ENCODE measurements around the gene FAM13A.

The FAM13A gene

DNA sequence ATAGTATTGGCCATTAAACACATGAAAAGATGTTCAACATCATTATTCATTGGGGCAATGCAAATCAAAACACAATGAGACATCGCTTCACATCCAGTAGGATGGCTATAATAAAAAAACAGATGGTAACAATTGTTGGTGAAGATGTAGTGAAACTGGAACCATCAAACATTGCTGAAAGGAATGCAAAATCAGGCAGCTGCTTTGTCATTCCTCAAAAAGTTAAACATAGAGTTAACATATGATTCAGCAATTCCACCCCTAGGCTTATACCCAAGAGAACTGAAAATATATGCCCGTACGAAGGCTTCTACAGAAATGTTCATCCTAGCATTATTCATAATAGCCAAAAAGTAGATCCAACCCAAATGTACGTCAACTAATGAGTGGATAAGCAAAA is 215.3 kb downstream of the FAM13A start:
- no peaks in the 10 kb centered on the region for H3K27me3 ChIP-seq
- H3K4me1 ChIP-seq, result no peaks in the 10 kb centered on the region

DNA sequence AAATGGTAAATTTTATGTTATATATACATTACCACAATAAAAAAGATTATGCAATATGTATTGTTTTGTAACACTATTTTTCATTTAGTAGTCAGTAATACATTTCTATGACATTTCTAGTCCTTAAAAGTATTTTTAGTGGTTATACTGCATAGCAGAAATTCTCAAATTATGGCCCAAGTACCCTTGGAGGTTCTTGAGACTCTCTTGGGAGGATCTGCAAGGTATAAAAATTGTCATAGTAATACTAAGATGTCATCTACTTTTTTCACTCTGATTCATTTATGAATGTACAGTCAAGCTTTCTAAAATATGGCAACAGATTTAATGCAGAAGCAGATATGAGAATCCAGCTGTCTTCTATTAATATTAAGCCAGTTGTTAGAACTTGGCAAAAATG is 220.8 kb downstream of the FAM13A start:
- H3K9ac ChIP-seq, result no peak overlapping the region
- no peaks in the 10 kb centered on the region for H3K27me3 ChIP-seq
- H4K20me1 ChIP-seq, result no peaks in the 10 kb centered on the region
- no peak overlapping the region for H3K27ac ChIP-seq
- H3K36me3 ChIP-seq, result no peaks in the 10 kb centered on the region
- TF ChIP-seq Cebpa-rat (IDR thresholded peaks at IDR 0.05), result no peak
- H3K4me2 ChIP-seq, result no peak overlapping the region
- H3K4me3 ChIP-seq, result no peak overlapping the region
- H3K4me1 ChIP-seq, result no peaks in the 10 kb centered on the region
- H3K9me3 ChIP-seq, result no peaks in the 10 kb centered on the region

More for the DNA sequence above, 215.3 kb downstream of the FAM13A start:
- Histone ChIP-seq H3K4me2 (no peak overlapping the region), H4K20me1 (no peaks in the 10 kb centered on the region), H3K9me3 (no peaks in the 10 kb centered on the region), H3K4me3 (no peak overlapping the region), H3K9ac (no peak overlapping the region), H3K36me3 (no peaks in the 10 kb centered on the region), H3K27ac (no peak overlapping the region)
- TF ChIP-seq Cebpa-rat (IDR thresholded peaks at IDR 0.05), result no peak

GRCh38 chr4:88831031-88831430 is 226.0 kb downstream of the FAM13A start:
- no peak overlapping the region for H3K4me2 ChIP-seq
- no peaks in the 10 kb centered on the region for H3K4me1 ChIP-seq
- no peak for TF ChIP-seq Cebpa-rat (IDR thresholded peaks at IDR 0.05)
- no peak overlapping the region for H3K9ac ChIP-seq
- no peaks in the 10 kb centered on the region for H3K36me3 ChIP-seq
- H3K27me3 ChIP-seq, result no peaks in the 10 kb centered on the region
- no peak overlapping the region for H3K27ac ChIP-seq
- no peaks in the 10 kb centered on the region for H3K9me3 ChIP-seq
- no peaks in the 10 kb centered on the region for H4K20me1 ChIP-seq
- no peak overlapping the region for H3K4me3 ChIP-seq

DNA sequence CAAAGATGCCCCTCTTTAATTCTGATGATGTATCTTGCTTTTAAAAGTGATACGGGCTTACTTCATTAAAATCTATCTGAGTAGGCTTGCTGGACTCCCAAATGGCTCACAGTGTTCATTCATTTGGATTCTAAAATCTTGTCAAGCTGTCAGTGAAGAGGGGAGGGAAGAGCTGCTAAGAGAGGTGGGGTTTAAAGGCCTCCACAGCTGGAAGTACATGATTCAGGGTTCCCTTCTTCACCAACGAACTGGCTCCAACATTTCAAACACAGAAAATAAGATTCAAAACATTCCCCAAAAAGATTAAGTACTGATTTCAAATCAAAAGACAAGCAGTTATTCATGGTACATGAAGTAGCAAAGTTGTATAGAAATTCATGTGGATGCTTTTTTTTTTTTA is 226.4 kb downstream of the FAM13A start:
- H3K36me3 ChIP-seq, result no peaks in the 10 kb centered on the region
- TF ChIP-seq Cebpa-rat (IDR thresholded peaks at IDR 0.05), result no peak
- H3K27me3 ChIP-seq, result no peaks in the 10 kb centered on the region
- no peak overlapping the region for H3K27ac ChIP-seq
- no peaks in the 10 kb centered on the region for H4K20me1 ChIP-seq
- H3K9ac ChIP-seq, result no peak overlapping the region
- H3K9me3 ChIP-seq, result no peaks in the 10 kb centered on the region
- no peak overlapping the region for H3K4me3 ChIP-seq
- no peaks in the 10 kb centered on the region for H3K4me1 ChIP-seq
- no peak overlapping the region for H3K4me2 ChIP-seq

DNA sequence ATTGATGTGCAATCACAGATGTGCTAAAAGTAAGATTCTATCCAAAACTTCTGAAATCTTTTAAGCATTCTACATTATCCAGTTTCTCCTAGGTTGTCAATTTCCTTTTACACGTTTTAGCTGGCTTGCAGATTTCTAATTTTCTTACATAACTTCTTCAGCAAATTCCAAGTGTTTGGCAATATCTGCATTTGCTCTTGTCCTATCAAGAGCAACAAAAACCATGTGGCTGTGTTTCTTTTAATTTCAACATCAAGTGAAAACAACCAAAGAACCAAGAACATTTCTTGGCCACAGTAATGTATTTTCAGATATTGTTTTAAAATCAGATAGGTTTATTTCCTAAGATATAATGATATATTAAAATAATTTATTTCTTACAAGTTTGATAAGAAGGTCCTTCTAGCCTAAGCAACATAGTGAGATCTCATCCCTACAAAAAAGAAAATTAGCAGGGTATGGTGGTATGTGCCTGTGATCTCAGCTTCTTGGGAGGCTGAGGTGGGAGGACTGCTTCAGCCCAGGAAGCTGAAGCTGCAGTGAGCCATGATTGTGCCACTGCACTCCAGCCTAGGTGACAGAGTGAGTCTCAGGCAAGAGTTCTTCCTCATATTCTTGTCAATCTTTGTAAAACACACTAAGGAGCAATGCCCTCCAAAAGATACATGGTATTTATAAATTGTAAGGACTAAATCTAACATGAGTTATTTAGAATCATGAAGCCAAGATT is 228.0 kb downstream of the FAM13A start:
- Histone ChIP-seq H3K27ac (no peak overlapping the region), H3K9ac (no peak overlapping the region), H3K27me3 (no peaks in the 10 kb centered on the region), H3K4me3 (no peak overlapping the region), H3K4me1 (no peaks in the 10 kb centered on the region; the same call in 1 of the 2 replicates), H3K4me2 (no peak overlapping the region), H4K20me1 (no peaks in the 10 kb centered on the region), H3K36me3 (no peaks in the 10 kb centered on the region), H3K9me3 (no peaks in the 10 kb centered on the region)
- TF ChIP-seq Cebpa-rat (IDR thresholded peaks at IDR 0.05), result no peak

DNA sequence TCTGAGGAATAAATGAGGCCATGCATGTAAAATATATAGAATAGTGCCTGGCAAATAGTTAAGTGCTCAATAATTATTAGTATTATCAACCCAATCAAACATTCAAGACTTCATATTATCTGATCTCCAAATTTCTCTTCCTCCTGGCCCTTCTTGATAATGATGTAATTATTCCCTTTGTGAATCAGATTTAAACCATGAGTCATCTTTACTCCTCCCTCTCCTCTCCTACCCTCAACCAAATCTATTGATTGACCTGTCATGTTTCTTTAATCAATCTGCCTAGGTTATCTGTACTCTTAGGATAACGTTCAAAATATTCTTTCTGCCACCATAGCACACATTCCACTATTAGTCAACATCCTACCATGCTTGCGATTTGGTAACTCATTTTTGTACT is 229.5 kb downstream of the FAM13A start:
- H3K36me3 ChIP-seq, result no peaks in the 10 kb centered on the region
- H4K20me1 ChIP-seq, result no peaks in the 10 kb centered on the region
- peaks cover 15% of the 10 kb centered on the region for H3K4me1 ChIP-seq
- H3K4me3 ChIP-seq, result no peak overlapping the region
- no peak overlapping the region for H3K27ac ChIP-seq
- TF ChIP-seq Cebpa-rat (IDR thresholded peaks at IDR 0.05), result no peak
- no peak overlapping the region for H3K9ac ChIP-seq
- H3K27me3 ChIP-seq, result no peaks in the 10 kb centered on the region
- no peak overlapping the region for H3K4me2 ChIP-seq
- no peaks in the 10 kb centered on the region for H3K9me3 ChIP-seq

- H3K4me3 ChIP-seq, result no peak overlapping the region
- H3K9ac ChIP-seq, result no peak overlapping the region
- no peaks in the 10 kb centered on the region for H4K20me1 ChIP-seq
- no peak for TF ChIP-seq Cebpa-rat (IDR thresholded peaks at IDR 0.05)
- H3K27me3 ChIP-seq, result no peaks in the 10 kb centered on the region
- H3K4me2 ChIP-seq, result no peak overlapping the region
- no peaks in the 10 kb centered on the region for H3K9me3 ChIP-seq
- no peak overlapping the region for H3K27ac ChIP-seq
- peaks cover 15% of the 10 kb centered on the region for H3K4me1 ChIP-seq
- H3K36me3 ChIP-seq, result no peaks in the 10 kb centered on the region
Observed at GRCh38 chr4:88826771-88827170, 230.2 kb downstream of the FAM13A start.

GRCh38 chr4:88825931-88826330 is 231.1 kb downstream of the FAM13A start:
- Histone ChIP-seq H3K4me3 (no peak overlapping the region), H3K36me3 (no peaks in the 10 kb centered on the region), H3K27ac (no peak overlapping the region), H3K27me3 (no peaks in the 10 kb centered on the region), H3K9ac (no peak overlapping the region), H3K9me3 (no peaks in the 10 kb centered on the region), H3K4me1 (peaks cover 15% of the 10 kb centered on the region), H3K4me2 (no peak overlapping the region), H4K20me1 (no peaks in the 10 kb centered on the region)
- TF ChIP-seq Cebpa-rat (IDR thresholded peaks at IDR 0.05), result no peak

- Histone ChIP-seq H3K4me3 (peak overlapping the region; percentile 56), H3K4me1 (peaks cover 15% of the 10 kb centered on the region), H3K9ac (peak overlapping the region; percentile 63; the same call in 1 of the 2 replicates), H4K20me1 (no peaks in the 10 kb centered on the region), H3K36me3 (no peaks in the 10 kb centered on the region), H3K4me2 (peak overlapping the region; percentile 83), H3K27ac (no peak overlapping the region; the same call in 1 of the 2 replicates), H3K9me3 (no peaks in the 10 kb centered on the region), H3K27me3 (no peaks in the 10 kb centered on the region)
- no peak for TF ChIP-seq Cebpa-rat (IDR thresholded peaks at IDR 0.05)
Observed at GRCh38 chr4:88823058-88823919, 233.7 kb downstream of the FAM13A start.

All from BLaER1 (cell line).